Right ventricle myocardium superior (tissue), 1 donor: ENCODE measurements around the gene C1orf167. TPM values are rescaled to one million over a fixed set of nuclear protein-coding genes. Genes with fewer than 3 reads are reported as not detected.

Source experiments
- ATAC-seq: fragments of 200-7000 bp; cut with Tn5 transposase; one replicate; pipeline ENCODE4 v1.9.1; 2020; ENCODE audit warnings: mild to moderate bottlenecking; ENCODE audit not compliant: poor library complexity
- DNase-seq: peaks from one replicate; pipeline ENCODE4 v3.0.0-alpha.2; 2020
- intact Hi-C: fragments of 100-400 bp; cut with DNase I; formaldehyde crosslinking; loops from one replicate; pipeline ENCODE4 v1.11.2; 2022
- total RNA-seq: library from RNA; stranded (reverse); fragmentation: NEBNext Ultra II Directional; extraction: Animal tissue kit (Norgen Biotek cat#: 25700); gene quantifications from one replicate; pipeline ENCODE4 v1.2.1, GENCODE V29; 2021
- donor health status: DM: no; HTN: yes; CAD: no; lungs with severe emphysema.

C1orf167 gene
- total RNA-seq, 1 donor from 2014 or later = 2.7 TPM

- ATAC-seq (peak; percentile 58), DNase-seq (peak; percentile 87)
- intact Hi-C loops = loop anchor here (10.0 kb wide), 1 partner anchor 53 kb away; no protein-coding TSS in a partner anchor
Measured at GRCh38 chr1:11731691-11732283, 30.2 kb upstream of the C1orf167 start.

- intact Hi-C loops = loop anchor here (10.0 kb wide), 1 partner anchor 51 kb away; no protein-coding TSS in a partner anchor
- DNase-seq = no peak
- ATAC-seq = no peak
Measured at GRCh38 chr1:11733306-11733705, 28.7 kb upstream of the C1orf167 start.

- DNase-seq (no peak), ATAC-seq (no peak)
- intact Hi-C loops = loop anchor here (10.0 kb wide), 1 partner anchor 49 kb away; no protein-coding TSS in a partner anchor
Measured at GRCh38 chr1:11735531-11735853, 26.5 kb upstream of the C1orf167 start.

GRCh38 chr1:11735854-11736745, 25.9 kb upstream of the C1orf167 start, which contains the start of gene AGTRAP:
Gene AGTRAP (plus strand): TSS chr1:11736136. CDS start chr1:11736209, 73 bp downstream.
- ATAC-seq (peak; percentile 92), DNase-seq (peak; percentile 99)
- intact Hi-C loops = loop anchor here (10.0 kb wide), 1 partner anchor 49 kb away; no protein-coding TSS in a partner anchor

- ATAC-seq (peak; percentile 59), DNase-seq (peak; percentile 79)
- intact Hi-C loops = loop anchor here (10.0 kb wide), 1 partner anchor 48 kb away; no protein-coding TSS in a partner anchor
Measured at GRCh38 chr1:11736746-11737639, 25.0 kb upstream of the C1orf167 start.

GRCh38 chr1:11738096-11738495, 23.9 kb upstream of the C1orf167 start:
- intact Hi-C loops = loop anchor here (10.0 kb wide), 1 partner anchor 47 kb away; no protein-coding TSS in a partner anchor
- ATAC-seq = no peak
- no peak for DNase-seq

- DNase-seq = no peak
- intact Hi-C loops = loop anchor here (10.0 kb wide), 1 partner anchor 46 kb away; no protein-coding TSS in a partner anchor
- ATAC-seq = no peak
Measured at GRCh38 chr1:11738783-11739182, 23.2 kb upstream of the C1orf167 start.

GRCh38 chr1:11740258-11741192, 21.5 kb upstream of the C1orf167 start:
- ATAC-seq = no peak
- DNase-seq = no peak
- intact Hi-C loops = no loop called here

GRCh38 chr1:11741482-11741881, 20.5 kb upstream of the C1orf167 start:
- intact Hi-C loops = no loop called here
- ATAC-seq (no peak), DNase-seq (no peak)

GRCh38 chr1:11741919-11742558, 20.0 kb upstream of the C1orf167 start:
- intact Hi-C loops = no loop called here
- no peak for ATAC-seq
- DNase-seq = no peak

GRCh38 chr1:11744287-11744686, 17.7 kb upstream of the C1orf167 start:
- intact Hi-C loops = no loop called here
- ATAC-seq = no peak

GRCh38 chr1:11746092-11746491, 15.9 kb upstream of the C1orf167 start:
- DNase-seq = no peak
- ATAC-seq = no peak
- intact Hi-C loops = no loop called here

More at GRCh38 chr1:11744287-11744686, 17.7 kb upstream of the C1orf167 start:
- no peak for DNase-seq

- ATAC-seq (peak; percentile 73), DNase-seq (peak; percentile 62)
- intact Hi-C loops = no loop called here
Measured at GRCh38 chr1:11746795-11747487, 15.1 kb upstream of the C1orf167 start.

GRCh38 chr1:11748294-11749202, 13.4 kb upstream of the C1orf167 start:
- ATAC-seq (peak; percentile 3), DNase-seq (no peak)
- intact Hi-C loops = no loop called here

GRCh38 chr1:11749203-11749689, 12.7 kb upstream of the C1orf167 start:
- ATAC-seq = peak; percentile 40
- intact Hi-C loops = no loop called here
- DNase-seq = peak; percentile 72
